Uterus (tissue), 4 donors: ENCODE data around the gene NAV2. TPM values are rescaled to one million over a fixed set of nuclear protein-coding genes. Genes with fewer than 3 reads are reported as not detected.

Source experiments
- DNase-seq, 2 donors: peaks; one replicate each; pipeline ENCODE4 v3.0.0-alpha.2; 2019 to 2020
- H3K27ac ChIP-seq, 2 donors: fragments of 200-600 bp; sonication (generic); 1 replicate in 1 of 2; 2 replicates in 1 of 2; pipeline ENCODE4 v1.5.1; 2016 to 2018
- H3K27me3 ChIP-seq, 2 donors: fragments of 200-600 bp; sonication (generic); one replicate each; pipeline ENCODE4 v1.5.1; 2018 to 2019; ENCODE audit warnings: control low read depth in 1 of 2
- H3K36me3 ChIP-seq, 2 donors: fragments of 200-600 bp; sonication (generic); one replicate each; pipeline ENCODE4 v1.5.1; 2019; ENCODE audit warnings: control low read depth in 1 of 2
- H3K4me1 ChIP-seq, 2 donors: fragments of 200-600 bp; sonication (generic); one replicate each; pipeline ENCODE4 v1.5.1; 2018 to 2019; ENCODE audit warnings: control low read depth in 1 of 2
- H3K4me3 ChIP-seq, 2 donors: fragments of 200-600 bp; sonication (generic); 1 replicate in 1 of 2; 2 replicates in 1 of 2; pipeline ENCODE4 v1.5.1; 2018 to 2019; ENCODE audit warnings: mild to moderate bottlenecking in 1 of 2
- H3K9me3 ChIP-seq, 2 donors: fragments of 200-600 bp; sonication (generic); one replicate each; pipeline ENCODE4 v1.5.1; 2019; ENCODE audit warnings: control low read depth in 1 of 2
- POLR2A ChIP-seq, 2 donors: fragments of 450-650 bp; IDR thresholded peaks; one replicate each; pipeline ENCODE4 v1.6.1; 2016; ENCODE audit warnings: antibody characterized with exemption in 2 of 2, mild to moderate bottlenecking in 1 of 2, moderate library complexity in 1 of 2
- intact Hi-C: fragments of 100-400 bp; cut with DNase I; formaldehyde crosslinking; loops from one replicate; pipeline ENCODE4 v1.15.1; 2023; ENCODE audit warnings: low total_unique reads
- total RNA-seq, 4 donors: library from RNA; depleted of rRNA in 3 of 4; stranded (reverse); fragments of >200 nt in 3 of 4; gene quantifications; one replicate each; pipeline versions ENCODE4 v1.1.0 to v1.2.4, GENCODE V29; 2014 to 2023
- TF ChIP-seq, protein P1 (sequence below), 4 experiments: fragments of 200-600 bp in 2 of 4; fragments of 450-650 bp in 2 of 4; sonication (generic) in 2 of 4; IDR thresholded peaks; one replicate each; pipeline ENCODE4 v1.5.1; 2016 to 2019; ENCODE audit warnings: antibody characterized with exemption in 4 of 4, mild to moderate bottlenecking in 2 of 4, moderate library complexity in 1 of 4
- donor health status: DM: yes; HTN: yes; CAD: no.

Gene NAV2
- total RNA-seq, 4 donors from 2014 or later = 2.6 to 31.6 (median 5.7) TPM

DNA sequence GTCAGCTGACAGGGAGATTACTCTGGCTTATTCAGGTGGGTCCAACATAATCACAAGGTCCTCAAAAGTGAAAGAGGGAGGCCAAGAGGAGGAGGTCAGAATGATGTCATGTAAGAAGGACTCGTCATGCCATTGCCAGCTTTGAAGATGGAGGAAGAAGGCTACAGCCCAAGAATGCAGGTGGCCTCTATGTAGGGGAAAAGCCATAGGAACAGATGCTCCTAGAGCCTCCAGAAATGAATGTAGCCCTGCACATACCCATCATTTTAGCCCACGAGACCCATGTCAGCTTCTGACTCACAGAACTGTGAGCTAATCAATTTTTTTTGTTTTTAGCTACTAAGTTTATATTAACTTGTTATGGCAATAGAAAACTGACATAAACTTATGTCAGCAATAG, 276.6 kb downstream of the NAV2 start:
- TF ChIP-seq, protein P1, sequence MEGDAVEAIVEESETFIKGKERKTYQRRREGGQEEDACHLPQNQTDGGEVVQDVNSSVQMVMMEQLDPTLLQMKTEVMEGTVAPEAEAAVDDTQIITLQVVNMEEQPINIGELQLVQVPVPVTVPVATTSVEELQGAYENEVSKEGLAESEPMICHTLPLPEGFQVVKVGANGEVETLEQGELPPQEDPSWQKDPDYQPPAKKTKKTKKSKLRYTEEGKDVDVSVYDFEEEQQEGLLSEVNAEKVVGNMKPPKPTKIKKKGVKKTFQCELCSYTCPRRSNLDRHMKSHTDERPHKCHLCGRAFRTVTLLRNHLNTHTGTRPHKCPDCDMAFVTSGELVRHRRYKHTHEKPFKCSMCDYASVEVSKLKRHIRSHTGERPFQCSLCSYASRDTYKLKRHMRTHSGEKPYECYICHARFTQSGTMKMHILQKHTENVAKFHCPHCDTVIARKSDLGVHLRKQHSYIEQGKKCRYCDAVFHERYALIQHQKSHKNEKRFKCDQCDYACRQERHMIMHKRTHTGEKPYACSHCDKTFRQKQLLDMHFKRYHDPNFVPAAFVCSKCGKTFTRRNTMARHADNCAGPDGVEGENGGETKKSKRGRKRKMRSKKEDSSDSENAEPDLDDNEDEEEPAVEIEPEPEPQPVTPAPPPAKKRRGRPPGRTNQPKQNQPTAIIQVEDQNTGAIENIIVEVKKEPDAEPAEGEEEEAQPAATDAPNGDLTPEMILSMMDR (IDR thresholded peaks at IDR 0.05) = no peak
- no peak for TF ChIP-seq POLR2A (IDR thresholded peaks at IDR 0.05)
- intact Hi-C loops = no loop called here
- Histone ChIP-seq H3K9me3 (no peaks in the 10 kb centered on the region), H3K27ac (peak overlapping the region; percentile 62 to 63), H3K36me3 (no peaks in the 10 kb centered on the region), H3K4me3 (no peak overlapping the region), H3K27me3 (no peaks in the 10 kb centered on the region), H3K4me1 (no peaks in the 10 kb centered on the region)
- no peak for DNase-seq

DNA sequence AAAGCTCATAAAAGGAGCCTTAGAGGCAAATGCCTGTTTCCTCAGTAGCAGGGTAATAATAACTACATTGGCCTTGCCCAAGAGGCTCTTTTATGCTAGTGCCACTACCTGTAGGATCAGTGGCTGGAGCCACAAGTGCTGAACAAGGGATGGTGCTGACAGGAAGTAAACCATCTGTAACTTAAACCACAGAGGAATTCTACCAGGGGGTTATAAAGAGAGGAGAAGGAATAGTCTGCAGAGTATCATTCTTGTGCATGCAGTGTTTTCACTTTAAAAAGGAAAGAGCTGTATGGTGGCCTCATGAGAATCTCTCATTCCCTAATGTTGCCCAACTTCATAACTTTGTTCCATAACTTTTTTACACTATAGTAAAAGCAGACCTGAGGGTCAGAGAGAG, 279.5 kb downstream of the NAV2 start:
- Histone ChIP-seq H3K4me1 (no peaks in the 10 kb centered on the region), H3K27me3 (no peaks in the 10 kb centered on the region), H3K36me3 (no peaks in the 10 kb centered on the region), H3K27ac (no peak overlapping the region), H3K4me3 (no peak overlapping the region), H3K9me3 (no peaks in the 10 kb centered on the region)
- intact Hi-C loops = no loop called here
- TF ChIP-seq, protein P1 (IDR thresholded peaks at IDR 0.05) = no peak
- TF ChIP-seq POLR2A (IDR thresholded peaks at IDR 0.05) = no peak
- DNase-seq = no peak

DNA sequence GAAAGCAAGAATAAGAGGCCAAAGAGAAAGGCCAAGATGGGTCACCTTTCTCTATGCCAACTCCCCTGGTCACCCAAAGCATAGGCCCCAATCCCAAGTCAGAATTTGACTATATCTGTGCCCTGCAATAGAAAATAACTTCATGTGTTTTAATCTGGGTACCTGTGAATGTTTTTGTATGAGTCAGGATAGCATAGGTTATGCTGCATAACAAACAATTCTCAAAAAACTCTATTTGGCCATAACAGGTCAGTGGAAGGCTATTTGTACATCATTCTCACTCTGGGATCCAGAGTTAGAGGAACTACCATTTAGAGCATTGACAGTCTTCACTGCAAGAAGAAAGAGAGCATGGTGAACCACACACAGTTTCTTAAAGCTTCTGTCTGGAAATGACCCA, 280.4 kb downstream of the NAV2 start:
- TF ChIP-seq POLR2A (IDR thresholded peaks at IDR 0.05) = no peak
- TF ChIP-seq, protein P1 (IDR thresholded peaks at IDR 0.05) = no peak

DNA sequence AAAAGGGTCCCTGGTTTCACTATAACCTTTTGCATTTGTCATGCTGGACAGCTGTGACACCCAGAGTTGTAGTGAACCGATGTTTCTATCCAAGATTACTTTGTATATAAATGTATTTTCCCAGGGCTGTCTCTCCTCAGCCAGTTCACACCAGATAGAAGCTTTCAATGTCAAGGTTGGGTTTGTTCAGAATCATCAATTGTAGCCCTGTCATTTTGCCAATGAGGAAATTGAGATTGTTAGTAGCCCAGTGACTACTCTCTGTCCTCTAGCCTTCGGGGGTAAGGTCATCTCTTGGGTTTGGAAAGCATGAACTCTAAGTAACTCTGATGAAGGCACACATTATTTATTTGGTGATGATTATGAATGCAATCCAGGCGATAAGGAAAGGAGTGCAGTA, 282.0 kb downstream of the NAV2 start:
- peak overlapping the region in 1 of 2 donors; percentile 35 for H3K27ac ChIP-seq

More for the DNA sequence above, 280.4 kb downstream of the NAV2 start:
- DNase-seq = no peak
- Histone ChIP-seq H3K9me3 (no peaks in the 10 kb centered on the region), H3K4me3 (no peak overlapping the region), H3K27ac (no peak overlapping the region), H3K36me3 (no peaks in the 10 kb centered on the region), H3K4me1 (no peaks in the 10 kb centered on the region), H3K27me3 (no peaks in the 10 kb centered on the region)
- intact Hi-C loops = no loop called here

DNA sequence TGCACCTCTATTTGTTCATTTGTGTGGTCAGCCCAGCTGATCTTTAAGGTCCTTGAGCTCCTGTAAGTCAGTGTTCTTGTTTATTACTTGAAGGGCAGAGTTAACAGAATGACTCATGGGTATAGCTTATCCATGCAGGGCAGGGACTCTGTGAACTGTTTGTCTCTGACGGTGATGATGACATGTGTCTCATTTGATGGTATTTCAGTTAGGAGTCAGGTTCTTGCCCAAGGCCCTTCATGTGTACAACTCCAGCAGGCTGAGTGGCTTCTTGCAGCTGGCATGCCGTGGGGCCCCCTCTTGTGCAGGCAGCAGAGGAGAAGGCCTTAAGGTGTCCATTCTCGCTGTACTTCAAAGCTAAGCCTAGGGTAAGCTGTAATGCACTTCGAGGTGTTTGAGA, 282.5 kb downstream of the NAV2 start:
- no peaks in the 10 kb centered on the region for H3K27me3 ChIP-seq
- intact Hi-C loops = no loop called here
- H3K27ac ChIP-seq = peak overlapping the region in 1 of 2 donors; percentile 35
- H3K4me3 ChIP-seq = no peak overlapping the region
- H3K9me3 ChIP-seq = no peaks in the 10 kb centered on the region
- no peak for DNase-seq
- no peaks in the 10 kb centered on the region for H3K36me3 ChIP-seq
- H3K4me1 ChIP-seq = no peaks in the 10 kb centered on the region
- TF ChIP-seq POLR2A (IDR thresholded peaks at IDR 0.05) = no peak
- TF ChIP-seq, protein P1 (IDR thresholded peaks at IDR 0.05) = no peak

More for the DNA sequence above, 282.0 kb downstream of the NAV2 start:
- Histone ChIP-seq H3K36me3 (no peaks in the 10 kb centered on the region), H3K27me3 (no peaks in the 10 kb centered on the region), H3K9me3 (no peaks in the 10 kb centered on the region), H3K4me3 (no peak overlapping the region), H3K4me1 (no peaks in the 10 kb centered on the region)
- no peak for DNase-seq
- no peak for TF ChIP-seq POLR2A (IDR thresholded peaks at IDR 0.05)
- TF ChIP-seq, protein P1 (IDR thresholded peaks at IDR 0.05) = no peak
- intact Hi-C loops = no loop called here
